AG08395 (cell line): ENCODE measurements around the gene RAD51B.
"Not testable (repeated sequence)": the region's sequence is repeated elsewhere in the genome, so short reads cannot be mapped to it uniquely, and the experiment has no call there.

Experiments
- DNase-seq: peaks from one replicate; pipeline ENCODE4 v3.0.0; 2012; ENCODE audit warnings: mixed read lengths, low spot score

Gene RAD51B

GRCh38 chr14:68174446-68174845, 354.9 kb downstream of the RAD51B start:
- DNase-seq, result no peak

- no peak for DNase-seq
Observed at GRCh38 chr14:68176687-68177086, 357.1 kb downstream of the RAD51B start.

GRCh38 chr14:68177728-68178127, 358.1 kb downstream of the RAD51B start:
- DNase-seq, result no peak

- no peak for DNase-seq
Observed at GRCh38 chr14:68178282-68178681, 358.7 kb downstream of the RAD51B start.

- DNase-seq, result peak; percentile 58
Observed at GRCh38 chr14:68181519-68182326, 362.1 kb downstream of the RAD51B start.

GRCh38 chr14:68182492-68182891, 362.9 kb downstream of the RAD51B start:
- DNase-seq, result no peak

GRCh38 chr14:68186500-68187276, 367.1 kb downstream of the RAD51B start:
- DNase-seq, result not testable (repeated sequence)

- DNase-seq, result no peak
Observed at GRCh38 chr14:68188174-68188573, 368.6 kb downstream of the RAD51B start.

GRCh38 chr14:68190032-68190431, 370.5 kb downstream of the RAD51B start:
- DNase-seq, result no peak

- no peak for DNase-seq
Observed at GRCh38 chr14:68191567-68192321, 372.2 kb downstream of the RAD51B start.

- no peak for DNase-seq
Observed at GRCh38 chr14:68192935-68193334, 373.4 kb downstream of the RAD51B start.

GRCh38 chr14:68193970-68194681, 374.5 kb downstream of the RAD51B start:
- DNase-seq, result no peak

- DNase-seq, result no peak
Observed at GRCh38 chr14:68195126-68195525, 375.5 kb downstream of the RAD51B start.

GRCh38 chr14:68198713-68199495, 379.3 kb downstream of the RAD51B start:
- DNase-seq, result no peak

- DNase-seq, result no peak
Observed at GRCh38 chr14:68199554-68200151, 380.1 kb downstream of the RAD51B start.

- DNase-seq, result no peak
Observed at GRCh38 chr14:68203871-68204270, 384.3 kb downstream of the RAD51B start.

- peak; percentile 34 for DNase-seq
Observed at GRCh38 chr14:68208218-68208617, 388.6 kb downstream of the RAD51B start.

GRCh38 chr14:68208626-68209317, 389.2 kb downstream of the RAD51B start:
- DNase-seq, result no peak

GRCh38 chr14:68210729-68211299, 391.2 kb downstream of the RAD51B start:
- peak; percentile 80 for DNase-seq

- DNase-seq, result no peak
Observed at GRCh38 chr14:68211421-68211820, 391.8 kb downstream of the RAD51B start.
